ENCODE results near the gene STXBP3.

STXBP3 gene

DNA sequence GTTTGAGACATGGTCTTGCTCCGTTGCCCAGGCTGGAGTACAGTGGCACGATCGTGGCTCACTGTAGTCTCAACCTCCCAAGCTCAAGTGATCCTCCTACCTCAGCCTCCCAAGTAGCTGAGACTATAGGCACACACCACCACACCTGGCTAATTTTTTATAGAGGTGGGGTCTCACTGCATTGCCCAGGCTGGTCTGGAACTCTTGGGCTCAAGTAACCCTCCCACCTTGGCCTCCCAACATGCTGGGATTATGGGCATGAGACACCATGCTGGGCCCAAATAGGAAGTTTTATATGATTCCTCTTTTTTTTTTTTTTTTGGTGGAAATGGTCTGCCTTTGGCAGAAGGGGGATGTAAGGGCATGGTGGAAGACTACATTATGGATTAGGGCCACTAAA, 39.8 kb upstream of the STXBP3 start:
- TF ChIP-seq, protein P1, sequence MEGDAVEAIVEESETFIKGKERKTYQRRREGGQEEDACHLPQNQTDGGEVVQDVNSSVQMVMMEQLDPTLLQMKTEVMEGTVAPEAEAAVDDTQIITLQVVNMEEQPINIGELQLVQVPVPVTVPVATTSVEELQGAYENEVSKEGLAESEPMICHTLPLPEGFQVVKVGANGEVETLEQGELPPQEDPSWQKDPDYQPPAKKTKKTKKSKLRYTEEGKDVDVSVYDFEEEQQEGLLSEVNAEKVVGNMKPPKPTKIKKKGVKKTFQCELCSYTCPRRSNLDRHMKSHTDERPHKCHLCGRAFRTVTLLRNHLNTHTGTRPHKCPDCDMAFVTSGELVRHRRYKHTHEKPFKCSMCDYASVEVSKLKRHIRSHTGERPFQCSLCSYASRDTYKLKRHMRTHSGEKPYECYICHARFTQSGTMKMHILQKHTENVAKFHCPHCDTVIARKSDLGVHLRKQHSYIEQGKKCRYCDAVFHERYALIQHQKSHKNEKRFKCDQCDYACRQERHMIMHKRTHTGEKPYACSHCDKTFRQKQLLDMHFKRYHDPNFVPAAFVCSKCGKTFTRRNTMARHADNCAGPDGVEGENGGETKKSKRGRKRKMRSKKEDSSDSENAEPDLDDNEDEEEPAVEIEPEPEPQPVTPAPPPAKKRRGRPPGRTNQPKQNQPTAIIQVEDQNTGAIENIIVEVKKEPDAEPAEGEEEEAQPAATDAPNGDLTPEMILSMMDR (IDR thresholded peaks at IDR 0.05; ENCODE audit: insufficient read depth, low read depth, low read length, missing control alignments), result no peak
- no peak overlapping the region for H3K4me3 ChIP-seq (ENCODE audit: low read depth, low read length)
- DNase-seq (ENCODE audit: low read depth), result no peak

DNA sequence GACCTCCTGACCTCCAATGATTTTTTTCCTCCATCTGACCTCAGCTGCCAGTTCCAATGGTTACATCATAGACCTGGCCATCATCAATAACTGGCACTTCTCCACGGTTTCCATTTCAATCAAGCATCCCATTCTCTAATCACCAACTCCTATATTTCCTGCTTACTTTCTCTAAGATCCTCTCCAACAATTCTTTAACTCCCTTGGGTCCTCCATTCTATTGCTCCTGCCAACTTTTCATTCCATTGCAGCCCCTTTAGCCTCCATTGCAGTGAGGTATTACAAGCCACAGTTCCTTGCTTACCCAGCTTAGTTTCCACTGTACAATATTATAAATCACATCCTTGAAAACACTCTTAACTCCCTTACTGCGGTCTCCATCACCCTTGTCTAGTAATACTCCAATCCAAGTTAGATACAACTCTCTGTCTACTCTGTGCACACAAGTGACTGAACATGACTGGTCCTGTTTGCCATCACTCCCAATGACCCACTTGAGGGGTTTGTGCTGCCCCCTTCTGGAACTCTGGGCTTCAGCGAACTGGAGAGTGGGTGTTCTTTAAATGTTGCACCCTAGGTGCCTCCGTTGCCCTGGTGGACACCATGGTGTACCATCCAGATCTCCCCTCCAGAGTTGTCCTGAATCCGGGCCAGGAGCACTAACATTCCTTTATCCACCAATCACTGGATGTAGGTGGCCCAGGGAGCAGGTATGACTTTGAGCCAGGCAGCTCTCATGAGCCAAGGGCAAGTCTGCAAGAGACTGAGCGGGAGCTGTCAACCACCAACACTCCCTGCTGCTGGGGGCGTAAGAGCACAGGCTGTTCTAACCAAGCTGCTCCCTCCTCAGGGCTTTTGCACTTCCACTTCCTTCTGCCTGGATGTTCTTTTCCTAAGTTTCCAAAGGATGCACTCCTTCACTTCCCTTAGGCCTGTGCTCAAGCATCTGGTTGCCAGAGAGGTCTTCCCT, 37.5 kb upstream of the STXBP3 start:
- DNase-seq (ENCODE audit: low read depth), result peak; percentile 54
- no peak overlapping the region for H3K4me3 ChIP-seq (ENCODE audit: low read depth, low read length)
- TF ChIP-seq, protein P1 (IDR thresholded peaks at IDR 0.05; ENCODE audit: insufficient read depth, low read depth, low read length, missing control alignments), result peak; percentile 47

DNA sequence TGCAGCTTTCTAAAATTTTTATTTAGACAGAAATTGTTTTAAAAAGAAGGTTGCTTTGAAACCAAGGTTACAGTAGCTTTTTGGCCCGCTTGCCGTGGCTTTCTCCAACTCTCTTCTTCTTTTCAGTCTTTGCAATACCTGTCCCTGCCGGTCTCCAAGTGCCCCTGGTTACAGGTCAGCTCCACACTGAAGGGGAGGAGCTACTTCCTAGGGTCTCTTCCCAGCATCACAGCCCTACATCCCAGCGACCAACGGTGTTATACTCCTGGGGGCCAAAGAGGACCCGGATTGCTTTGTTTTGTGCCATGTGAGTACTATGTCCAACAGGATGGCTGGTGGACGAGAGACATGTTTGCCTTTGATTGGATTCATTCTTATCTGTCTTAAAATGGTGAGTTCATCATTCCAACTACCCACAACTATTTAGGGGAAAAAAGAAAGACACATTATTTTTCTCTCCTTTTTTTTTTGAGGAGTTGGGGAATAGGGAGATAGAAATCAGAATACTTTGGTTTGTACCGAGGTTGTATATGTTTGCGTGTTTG, 33.8 kb upstream of the STXBP3 start, which contains the start of gene FNDC7:
FNDC7 (plus strand) TSS at position 303 of the 545 bp plus-strand sequence; CDS start at position 329, 26 bp downstream.
- no peak for DNase-seq (ENCODE audit: low read depth)
- TF ChIP-seq, protein P1 (IDR thresholded peaks at IDR 0.05; ENCODE audit: insufficient read depth, low read depth, low read length, missing control alignments), result no peak
- H3K4me3 ChIP-seq (ENCODE audit: low read depth, low read length), result no peak within 1 kb of the TSS

DNA sequence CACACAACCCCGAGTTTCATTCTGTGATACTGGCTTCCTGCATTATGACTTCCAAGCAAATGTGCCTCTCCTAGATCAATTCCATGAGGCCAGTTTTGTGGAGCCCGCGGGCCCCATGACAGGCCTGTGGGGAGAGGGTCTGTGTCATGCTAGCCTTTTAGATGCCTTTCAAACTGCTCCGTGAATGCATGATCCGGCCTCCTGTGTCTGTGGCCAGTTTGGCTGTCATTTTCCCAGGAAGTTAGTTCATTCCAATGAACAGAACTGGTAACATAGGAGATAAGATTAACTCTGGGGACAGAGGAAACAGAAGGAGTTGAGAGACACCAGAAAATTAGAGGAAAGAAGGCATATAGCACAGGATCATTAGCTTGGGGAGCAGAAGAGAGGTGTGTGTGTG, 30.5 kb upstream of the STXBP3 start:
- DNase-seq (ENCODE audit: low read depth), result no peak
- TF ChIP-seq, protein P1 (IDR thresholded peaks at IDR 0.05; ENCODE audit: insufficient read depth, low read depth, low read length, missing control alignments), result no peak
- no peak overlapping the region for H3K4me3 ChIP-seq (ENCODE audit: low read depth, low read length)

DNA sequence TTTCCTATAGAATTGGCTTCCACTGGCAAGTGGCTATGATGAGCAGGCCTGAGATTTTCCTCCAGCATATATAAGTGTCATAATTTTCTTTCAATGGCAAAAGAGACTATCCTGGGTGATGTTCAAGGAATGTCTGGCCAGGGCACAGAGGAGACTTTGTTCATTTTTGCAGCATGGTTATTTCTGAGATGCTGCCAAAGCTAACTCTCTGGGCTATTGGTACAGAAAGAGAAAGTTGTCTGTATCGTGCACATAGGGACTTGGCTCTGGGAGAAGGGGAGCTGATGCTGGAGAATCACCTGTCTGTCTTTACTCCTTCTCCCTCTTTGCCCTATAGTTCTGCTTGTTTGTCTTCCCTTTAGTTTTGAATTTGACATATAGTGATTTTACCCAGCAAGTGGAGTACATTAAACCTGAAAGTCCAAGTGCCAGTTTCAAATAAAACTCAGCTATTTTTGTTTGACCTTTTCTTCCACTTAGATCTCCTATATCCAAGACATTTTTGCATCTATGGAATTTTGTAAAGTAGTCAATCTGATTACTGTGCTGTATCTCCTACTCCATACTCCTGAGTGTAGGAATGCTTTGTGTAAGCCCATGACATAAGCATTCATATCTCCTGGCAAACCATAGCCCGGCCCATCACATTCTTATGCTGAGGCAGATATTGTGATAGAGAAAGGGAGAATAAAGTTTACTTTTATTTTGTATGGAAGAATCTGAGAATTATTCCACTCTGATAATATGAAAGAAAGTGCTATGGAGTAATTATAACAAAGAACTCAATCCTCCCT, 29.8 kb upstream of the STXBP3 start:
- DNase-seq (ENCODE audit: low read depth), result no peak
- TF ChIP-seq, protein P1 (IDR thresholded peaks at IDR 0.05; ENCODE audit: insufficient read depth, low read depth, low read length, missing control alignments), result no peak
- H3K4me3 ChIP-seq (ENCODE audit: low read depth, low read length), result no peak overlapping the region

DNA sequence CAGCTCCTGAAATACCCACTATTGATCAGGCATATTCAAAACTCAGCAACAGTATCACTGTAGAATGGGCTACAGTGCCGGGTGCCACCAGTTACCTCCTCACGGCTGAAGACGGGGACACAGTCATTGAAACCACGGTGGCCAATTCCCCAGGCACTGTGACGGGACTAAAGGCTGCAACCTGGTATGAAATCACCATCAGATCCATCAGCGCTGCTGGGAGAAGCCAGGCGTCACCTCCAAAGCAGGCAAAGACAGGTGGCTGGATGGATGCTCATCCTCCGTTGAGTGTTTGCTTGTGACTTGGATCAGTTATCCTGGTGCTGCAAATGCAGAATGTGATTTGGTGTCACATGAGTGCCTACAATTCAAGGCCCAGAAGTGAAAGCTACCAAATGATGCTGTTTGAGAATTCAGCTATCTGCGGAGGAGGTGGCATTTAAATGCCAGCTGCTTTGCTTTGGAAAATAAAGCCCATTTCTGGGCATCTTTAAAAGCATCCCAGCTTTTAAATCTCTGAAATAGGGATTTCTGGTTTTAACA, 28.6 kb upstream of the STXBP3 start:
- TF ChIP-seq, protein P1 (IDR thresholded peaks at IDR 0.05; ENCODE audit: insufficient read depth, low read depth, low read length, missing control alignments), result no peak
- DNase-seq (ENCODE audit: low read depth), result no peak
- H3K4me3 ChIP-seq (ENCODE audit: low read depth, low read length), result no peak overlapping the region
